Fibroblast of villous mesenchyme (primary cell): ENCODE results near the gene EMP3. TPM values are rescaled to one million over a fixed set of nuclear protein-coding genes. Genes with fewer than 3 reads are reported as not detected.

Experiments
- DNase-seq: peaks from one replicate; pipeline ENCODE4 v3.0.0-alpha.2; 2010; ENCODE audit warnings: low read depth
- H3K4me3 ChIP-seq: 2 replicates; pipeline ENCODE4 v1.5.1; 2011; ENCODE audit warnings: low read depth, mild to moderate bottlenecking, low read length
- CTCF ChIP-seq: IDR thresholded peaks from 2 replicates; pipeline ENCODE4 v1.5.1; 2012; ENCODE audit warnings: low read depth, mild to moderate bottlenecking, low read length; ENCODE audit not compliant: insufficient read depth
- total RNA-seq: library from RNA; depleted of rRNA; stranded (reverse); fragments of >200 nt; gene quantifications from 2 replicates; pipeline ENCODE4 v1.2.3, GENCODE V29; 2012

EMP3 gene
- total RNA-seq, 1 donor = 92.4 TPM

GRCh38 chr19:48340995-48341394 is 15.6 kb downstream of the EMP3 start:
- no peak overlapping the region for H3K4me3 ChIP-seq
- DNase-seq = no peak
- TF ChIP-seq CTCF = no peak

- no peak overlapping the region for H3K4me3 ChIP-seq
- DNase-seq = no peak
- TF ChIP-seq CTCF = no peak
Observed at GRCh38 chr19:48341515-48342413, 16.4 kb downstream of the EMP3 start.

GRCh38 chr19:48342414-48342738 is 17.0 kb downstream of the EMP3 start:
- DNase-seq = no peak
- no peak overlapping the region for H3K4me3 ChIP-seq
- TF ChIP-seq CTCF = no peak

GRCh38 chr19:48342841-48343540 is 17.6 kb downstream of the EMP3 start:
- DNase-seq = peak; percentile 47
- H3K4me3 ChIP-seq = no peak overlapping the region
- no peak for TF ChIP-seq CTCF

GRCh38 chr19:48344892-48345291 is 19.5 kb downstream of the EMP3 start:
- TF ChIP-seq CTCF = no peak
- no peak overlapping the region for H3K4me3 ChIP-seq
- DNase-seq = no peak

- H3K4me3 ChIP-seq = no peak overlapping the region
- DNase-seq = peak; percentile 21
- TF ChIP-seq CTCF = no peak
Observed at GRCh38 chr19:48346191-48346590, 20.8 kb downstream of the EMP3 start.
